Pancreas (tissue), 10 donors: ENCODE data around the gene PEMT. TPM values are rescaled to one million over a fixed set of nuclear protein-coding genes. Genes with fewer than 3 reads are reported as not detected.

Experiments used
- ATAC-seq, 4 donors: fragments of 200-7000 bp; cut with Tn5 transposase; one replicate each; pipeline versions ENCODE4 v1.8.0 to v1.9.1; 2020; ENCODE audit warnings: mild to moderate bottlenecking in 4 of 4, moderate library complexity in 4 of 4
- DNase-seq, 6 donors: peaks; one replicate each; pipeline ENCODE4 v3.0.0-alpha.2; 2020
- FAIRE-seq: peaks from 2 replicates; lab custom pipeline; 2012; peaks lifted over from hg19 to GRCh38; lab: Jason Lieb, UNC
- H3K27ac ChIP-seq, 4 donors: fragments of 200-600 bp; sonication (generic); 1 replicate in 3 of 4; 2 replicates in 1 of 4; pipeline versions ENCODE4 v1.5.0 to v1.8.0; 2020
- H3K27me3 ChIP-seq, 4 donors: fragments of 200-600 bp; one replicate each; pipeline ENCODE4 v1.8.0; 2021
- H3K36me3 ChIP-seq, 3 donors: fragments of 200-600 bp; sonication (generic) in 1 of 3; one replicate each; pipeline versions ENCODE4 v1.5.0 to v1.8.0; 2020 to 2021
- H3K4me1 ChIP-seq, 3 donors: fragments of 200-600 bp; one replicate each; pipeline ENCODE4 v1.8.0; 2021
- H3K4me3 ChIP-seq, 4 donors: fragments of 200-600 bp; sonication (generic) in 2 of 4; one replicate each; pipeline versions ENCODE4 v1.5.0 to v1.8.0; 2020 to 2021
- H3K9me3 ChIP-seq, 4 donors: fragments of 200-600 bp; one replicate each; pipeline ENCODE4 v1.8.0; 2021
- CTCF ChIP-seq, 4 donors: fragments of 200-600 bp; sonication (generic) in 3 of 4; IDR thresholded peaks; one replicate each; pipeline versions ENCODE4 v1.5.0 to v1.8.0; 2021; ENCODE audit warnings: antibody characterized with exemption in 4 of 4
- WGBS, 2 donors: extraction: QIAGEN DNeasy Blood & Tissue Kit; methylation state at CpG; one replicate each; pipeline ENCODE4 v1.1.7; 2013; 5-methylcytosine and 5-hydroxymethylcytosine counted together
- intact Hi-C, 3 donors: fragments of 100-400 bp; cut with DNase I; formaldehyde crosslinking; loops; one replicate each; pipeline versions ENCODE4 v1.11.1 to v1.14.2; 2022
- polyA plus RNA-seq, 2 donors: library from polyadenylated mRNA; stranded (reverse); fragments of 200-250 nt; gene quantifications; one replicate each; pipeline ENCODE4 v1.2.3, GENCODE V29; 2013
- total RNA-seq, 6 donors: library from RNA; stranded (reverse); fragmentation: NEBNext Ultra II Directional in 4 of 6; extraction: Animal tissue kit (Norgen Biotek cat#: 25700) in 4 of 6; gene quantifications; one replicate each; pipeline versions ENCODE4 v1.2.1 to v1.2.4, GENCODE V29; 2021 to 2023
- donor health status: healthy with polysubstance abuse.
- donor health status: DM: no; HTN: no; CAD: no; lungs with moderate emphysema.
- donor health status: DM: no; HTN: no; CAD: no.
- donor health status: control.
- donor health status: control.
- donor health status: Bipolar disorder and iron deficiency.
- donor health status: DM: yes; HTN: yes; CAD: no.
- donor health status: DM: no; HTN: no; CAD: no.
- donor health status: DM: no; HTN: no; CAD: no.
- donor health status: DM: yes; HTN: yes; CAD: no.

Gene PEMT
- total and polyA plus RNA-seq, 8 donors: 14.8 to 109 (median 24.6) TPM

- TF ChIP-seq CTCF (IDR thresholded peaks at IDR 0.05): no peak
- FAIRE-seq: no peak
- peak overlapping the region; percentile 25 to 71 (median 51) for H3K27ac ChIP-seq
- peak in 2 of 4 donors; percentile 2 to 6 for ATAC-seq
- peaks cover 6 to 20% (median 13%) of the 10 kb centered on the region in 3 donors for H3K4me1 ChIP-seq
- 64 to 65% methylated on average over 19 of the region's 19 CpGs for WGBS, 2 donors
- no peak overlapping the region for H3K4me3 ChIP-seq
- no peaks in the 10 kb centered on the region for H3K27me3 ChIP-seq
- H3K9me3 ChIP-seq: no peaks in the 10 kb centered on the region
- intact Hi-C loops: no loop called here
- DNase-seq: peak in 2 of 6 donors; percentile 1 to 11
- H3K36me3 ChIP-seq: no peaks in the 10 kb centered on the region
These were observed 67.6 kb downstream of the PEMT start for GRCh38 chr17:17523731-17524490.

- peak; percentile 87 to 94 (median 90) for ATAC-seq
- peak overlapping the region; percentile 25 to 71 (median 51) for H3K27ac ChIP-seq
- WGBS, 2 donors: 26 to 30% methylated on average over 14 of the region's 14 CpGs
- DNase-seq: peak; percentile 75 to 87 (median 83)
- no peak overlapping the region for H3K4me3 ChIP-seq
- no peak for FAIRE-seq
- no peaks in the 10 kb centered on the region for H3K9me3 ChIP-seq
- H3K27me3 ChIP-seq: no peaks in the 10 kb centered on the region
- intact Hi-C loops: no loop called here
- peaks cover 6 to 20% (median 12%) of the 10 kb centered on the region in 3 donors for H3K4me1 ChIP-seq
- H3K36me3 ChIP-seq: no peaks in the 10 kb centered on the region
- no peak for TF ChIP-seq CTCF (IDR thresholded peaks at IDR 0.05)
These were observed 68.3 kb downstream of the PEMT start for GRCh38 chr17:17523001-17523730.

GRCh38 chr17:17520599-17521232, 70.8 kb downstream of the PEMT start:
- Histone ChIP-seq H3K36me3 (no peaks in the 10 kb centered on the region), H3K27ac (no peak overlapping the region), H3K9me3 (no peaks in the 10 kb centered on the region), H3K4me1 (peaks cover 0 to 16% (median 12%) of the 10 kb centered on the region in 3 donors), H3K4me3 (no peak overlapping the region), H3K27me3 (no peaks in the 10 kb centered on the region)
- 90 to 91% methylated on average over 22 of the region's 22 CpGs for WGBS, 2 donors
- no peak for TF ChIP-seq CTCF (IDR thresholded peaks at IDR 0.05)
- DNase-seq (peak in 2 of 6 donors; percentile 11 to 52), ATAC-seq (no peak), FAIRE-seq (no peak)
- intact Hi-C loops: no loop called here

GRCh38 chr17:17519886-17520285, 71.6 kb downstream of the PEMT start:
- H3K4me1 ChIP-seq: peaks cover 0 to 16% (median 12%) of the 10 kb centered on the region in 3 donors
- DNase-seq (peak in 1 of 6 donors; percentile 57), FAIRE-seq (no peak), ATAC-seq (no peak)
- H3K27ac ChIP-seq: no peak overlapping the region
- no peaks in the 10 kb centered on the region for H3K9me3 ChIP-seq
- intact Hi-C loops: no loop called here
- TF ChIP-seq CTCF (IDR thresholded peaks at IDR 0.05): no peak
- H3K36me3 ChIP-seq: no peaks in the 10 kb centered on the region
- H3K4me3 ChIP-seq: no peak overlapping the region
- no peaks in the 10 kb centered on the region for H3K27me3 ChIP-seq
- 87 to 95% methylated on average over 9 to 10 of the region's 10 CpGs for WGBS, 2 donors
